Right lobe of liver (tissue), 4 donors: Measurements from ENCODE around the gene MBOAT2.

Experiments
- POLR2A ChIP-seq: fragments of 450-650 bp; IDR thresholded peaks from one replicate; pipeline ENCODE4 v1.6.1; 2017; ENCODE audit warnings: antibody characterized with exemption, mild to moderate bottlenecking
- TF ChIP-seq, protein P1 (sequence below), 4 donors: fragments of 200-600 bp in 3 of 4; fragments of 450-650 bp in 1 of 4; IDR thresholded peaks; one replicate each; pipeline versions ENCODE4 v1.5.1 to v1.8.0; 2016 to 2022; ENCODE audit warnings: antibody characterized with exemption in 4 of 4, mild to moderate bottlenecking in 2 of 4
- donor health status: DM: no; HTN: no; CAD: no.
- donor health status: DM: no; HTN: no; CAD: no.
- donor health status: DM: no; HTN: yes; CAD: no.

DNA sequence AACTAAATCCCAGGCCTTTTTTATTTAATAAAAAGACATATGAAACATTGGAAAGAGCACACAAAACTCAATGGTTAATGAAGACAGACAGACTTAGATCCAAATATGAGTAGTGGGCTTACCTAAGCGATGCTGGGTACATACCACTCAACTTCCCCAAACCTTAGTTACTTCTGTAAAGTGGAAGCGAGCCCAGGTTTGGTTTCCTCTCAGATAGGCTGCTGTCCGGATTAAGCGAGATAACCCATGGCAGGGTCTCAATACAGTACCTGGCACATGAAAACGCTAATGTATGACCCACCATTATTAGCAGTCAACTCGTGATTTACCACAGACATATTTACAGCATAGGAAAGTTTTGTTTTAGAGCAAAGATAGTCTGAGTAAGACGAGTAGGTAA lies 21.6 kb downstream of the MBOAT2 start:
- TF ChIP-seq POLR2A, result no peak
- TF ChIP-seq, protein P1, sequence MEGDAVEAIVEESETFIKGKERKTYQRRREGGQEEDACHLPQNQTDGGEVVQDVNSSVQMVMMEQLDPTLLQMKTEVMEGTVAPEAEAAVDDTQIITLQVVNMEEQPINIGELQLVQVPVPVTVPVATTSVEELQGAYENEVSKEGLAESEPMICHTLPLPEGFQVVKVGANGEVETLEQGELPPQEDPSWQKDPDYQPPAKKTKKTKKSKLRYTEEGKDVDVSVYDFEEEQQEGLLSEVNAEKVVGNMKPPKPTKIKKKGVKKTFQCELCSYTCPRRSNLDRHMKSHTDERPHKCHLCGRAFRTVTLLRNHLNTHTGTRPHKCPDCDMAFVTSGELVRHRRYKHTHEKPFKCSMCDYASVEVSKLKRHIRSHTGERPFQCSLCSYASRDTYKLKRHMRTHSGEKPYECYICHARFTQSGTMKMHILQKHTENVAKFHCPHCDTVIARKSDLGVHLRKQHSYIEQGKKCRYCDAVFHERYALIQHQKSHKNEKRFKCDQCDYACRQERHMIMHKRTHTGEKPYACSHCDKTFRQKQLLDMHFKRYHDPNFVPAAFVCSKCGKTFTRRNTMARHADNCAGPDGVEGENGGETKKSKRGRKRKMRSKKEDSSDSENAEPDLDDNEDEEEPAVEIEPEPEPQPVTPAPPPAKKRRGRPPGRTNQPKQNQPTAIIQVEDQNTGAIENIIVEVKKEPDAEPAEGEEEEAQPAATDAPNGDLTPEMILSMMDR (IDR thresholded peaks at IDR 0.05), result no peak
